Stimulated activated CD8-positive, alpha-beta memory T cell treated with anti-CD3 and anti-CD28 coated beads, Interleukin-15, amount 100 ng/mL, for 4 hours (primary cell): ENCODE results near the gene DTD2.

Source experiments
- DNase-seq, 2 donors: peaks; one replicate each; pipeline ENCODE4 v3.0.0-alpha.2; 2020; ENCODE audit warnings: low read depth in 2 of 2

DTD2 gene

GRCh38 chr14:31405599-31406232, 51.6 kb downstream of the DTD2 start:
- no peak for DNase-seq

GRCh38 chr14:31405106-31405505, 52.2 kb downstream of the DTD2 start:
- no peak for DNase-seq

GRCh38 chr14:31403707-31404106, 53.6 kb downstream of the DTD2 start:
- DNase-seq = no peak

- DNase-seq = no peak
These were observed 54.4 kb downstream of the DTD2 start for GRCh38 chr14:31402764-31403439.

GRCh38 chr14:31401369-31401932, 55.9 kb downstream of the DTD2 start:
- DNase-seq = no peak

- no peak for DNase-seq
These were observed 57.2 kb downstream of the DTD2 start for GRCh38 chr14:31400031-31400638.
